ENCODE results near the gene BRINP3. TPM values are rescaled to one million over a fixed set of nuclear protein-coding genes. Genes with fewer than 3 reads are reported as not detected.

BRINP3 gene
- total RNA-seq, 2 experiments from 2014 or later, result not detected

- H3K4me1 ChIP-seq (ENCODE audit: insufficient read depth, low read length, poor library complexity, severe bottlenecking), result no peaks in the 10 kb centered on the region
- no peak overlapping the region for H3K27ac ChIP-seq (ENCODE audit: low read depth, low read length, poor library complexity, severe bottlenecking)
- CTCF ChIA-PET (ENCODE audit: unreplicated experiment), result no interaction called here
- no peak overlapping the region for H2AFZ ChIP-seq (ENCODE audit: low read length)
- H3K79me2 ChIP-seq (ENCODE audit: insufficient read depth, low read depth, low read length), result no peaks in the 10 kb centered on the region
- no peaks in the 10 kb centered on the region for H3K36me3 ChIP-seq (ENCODE audit: insufficient read depth, low read length)
- no peaks in the 10 kb centered on the region for H4K20me1 ChIP-seq (ENCODE audit: insufficient read depth, low read length)
- H3K9me2 ChIP-seq (ENCODE audit: insufficient read depth, low read length), result no peaks in the 10 kb centered on the region
- POLR2A ChIA-PET, result no interaction called here
- no peak overlapping the region for H3K4me3 ChIP-seq (ENCODE audit: low read depth, low read length, poor library complexity, severe bottlenecking)
- H3K4me2 ChIP-seq (ENCODE audit: low read length), result no peak overlapping the region
- BruUV-seq (replicated peaks), result no TSS peak
- no peak for DNase-seq (ENCODE audit: low spot score)
- no peak for TF ChIP-seq EZH2phosphoT487 (IDR thresholded peaks at IDR 0.05; ENCODE audit: borderline replicate concordance, low read depth, low read length)
- no peak for TF ChIP-seq CTCF (conservative IDR thresholded peaks at IDR 0.05; ENCODE audit: low read length)
- H3K9me3 ChIP-seq (ENCODE audit: low read length), result no peaks in the 10 kb centered on the region
- intact Hi-C loops (cut with micrococcal nuclease; ENCODE audit: unreplicated experiment), result no loop called here
These were observed 269.9 kb downstream of the BRINP3 start for GRCh38 chr1:190207733-190208132.

GRCh38 chr1:190205713-190206112 lies 272.0 kb downstream of the BRINP3 start:
- POLR2A ChIA-PET, result no interaction called here
- H3K4me2 ChIP-seq (ENCODE audit: low read length), result no peak overlapping the region
- CTCF ChIA-PET (ENCODE audit: unreplicated experiment), result no interaction called here
- no peaks in the 10 kb centered on the region for H4K20me1 ChIP-seq (ENCODE audit: insufficient read depth, low read length)
- no peaks in the 10 kb centered on the region for H3K36me3 ChIP-seq (ENCODE audit: insufficient read depth, low read length)
- BruUV-seq (replicated peaks), result no TSS peak
- TF ChIP-seq CTCF (conservative IDR thresholded peaks at IDR 0.05; ENCODE audit: low read length), result no peak
- TF ChIP-seq EZH2phosphoT487 (IDR thresholded peaks at IDR 0.05; ENCODE audit: borderline replicate concordance, low read depth, low read length), result no peak
- H3K4me3 ChIP-seq (ENCODE audit: low read depth, low read length, poor library complexity, severe bottlenecking), result no peak overlapping the region
- no peaks in the 10 kb centered on the region for H3K9me2 ChIP-seq (ENCODE audit: insufficient read depth, low read length)
- no peaks in the 10 kb centered on the region for H3K9me3 ChIP-seq (ENCODE audit: low read length)
- H3K79me2 ChIP-seq (ENCODE audit: insufficient read depth, low read depth, low read length), result no peaks in the 10 kb centered on the region
- intact Hi-C loops (cut with micrococcal nuclease; ENCODE audit: unreplicated experiment), result no loop called here
- H2AFZ ChIP-seq (ENCODE audit: low read length), result no peak overlapping the region
- H3K4me1 ChIP-seq (ENCODE audit: insufficient read depth, low read length, poor library complexity, severe bottlenecking), result no peaks in the 10 kb centered on the region
- no peak overlapping the region for H3K27ac ChIP-seq (ENCODE audit: low read depth, low read length, poor library complexity, severe bottlenecking)
- DNase-seq (ENCODE audit: low spot score), result no peak

DNA sequence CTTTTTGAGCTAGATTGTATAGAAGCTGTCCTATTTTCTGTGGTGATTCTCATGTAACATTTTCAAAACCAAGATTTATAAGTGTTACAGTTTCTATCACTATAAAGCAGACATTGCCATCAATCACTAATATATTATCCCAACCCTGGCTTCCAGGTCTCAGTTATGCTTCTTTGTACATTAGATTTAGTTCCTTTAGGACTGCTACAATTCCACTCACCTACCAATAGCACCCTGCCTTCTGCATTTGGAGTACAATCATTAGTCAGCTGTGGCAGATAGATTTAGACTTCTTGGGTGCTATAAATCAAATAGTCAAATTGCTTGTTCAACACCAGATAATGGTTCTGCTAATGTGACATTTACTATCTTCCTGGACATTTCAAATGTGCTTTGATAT lies 281.6 kb downstream of the BRINP3 start:
- no TSS peak for BruUV-seq (replicated peaks)
- ChIA-PET CTCF (ENCODE audit: unreplicated experiment) (no interaction called here), POLR2A (no interaction called here)

More for the DNA sequence above, 281.6 kb downstream of the BRINP3 start:
- Histone ChIP-seq H3K9me3 (ENCODE audit: low read length) (no peaks in the 10 kb centered on the region), H3K9me2 (ENCODE audit: insufficient read depth, low read length) (no peaks in the 10 kb centered on the region), H3K4me1 (ENCODE audit: insufficient read depth, low read length, poor library complexity, severe bottlenecking) (no peaks in the 10 kb centered on the region), H4K20me1 (ENCODE audit: insufficient read depth, low read length) (no peaks in the 10 kb centered on the region), H3K79me2 (ENCODE audit: insufficient read depth, low read depth, low read length) (no peaks in the 10 kb centered on the region), H3K27ac (ENCODE audit: low read depth, low read length, poor library complexity, severe bottlenecking) (no peak overlapping the region), H3K4me3 (ENCODE audit: low read depth, low read length, poor library complexity, severe bottlenecking) (no peak overlapping the region), H3K4me2 (ENCODE audit: low read length) (no peak overlapping the region), H2AFZ (ENCODE audit: low read length) (no peak overlapping the region), H3K36me3 (ENCODE audit: insufficient read depth, low read length) (no peaks in the 10 kb centered on the region)
- intact Hi-C loops (cut with micrococcal nuclease; ENCODE audit: unreplicated experiment), result no loop called here
- no peak for DNase-seq (ENCODE audit: low spot score)
- no peak for TF ChIP-seq CTCF (conservative IDR thresholded peaks at IDR 0.05; ENCODE audit: low read length)
- no peak for TF ChIP-seq EZH2phosphoT487 (IDR thresholded peaks at IDR 0.05; ENCODE audit: borderline replicate concordance, low read depth, low read length)

Measured in OCI-LY7 (cell line).